WTC11 (cell line): ENCODE data around the gene ST13. TPM values are rescaled to one million over a fixed set of nuclear protein-coding genes. Genes with fewer than 3 reads are reported as not detected.

Experiments
- ATAC-seq: fragments of 200-7000 bp; cut with Tn5 transposase; 2 replicates; pipeline ENCODE4 v1.10.0; 2021; ENCODE audit warnings: mild to moderate bottlenecking, moderate library complexity
- CTCF ChIA-PET: fragments of 300-600 bp; sonication (Branson Sonifier 250); formaldehyde crosslinking; loops from one replicate; lab custom pipeline; 2021; ENCODE audit warnings: antibody characterized with exemption; lab: Charles Lee
- POLR2A ChIA-PET: fragments of 350-600 bp; sonication (Branson Sonifier 250); formaldehyde crosslinking; loops from one replicate; lab custom pipeline; 2021; ENCODE audit warnings: antibody characterized with exemption; lab: Charles Lee
- DNase-seq: peaks from one replicate; pipeline ENCODE4 v3.0.0; 2021; ENCODE audit warnings: low spot score
- H3K27ac Mint-ChIP-seq: 2 replicates; pipeline ENCODE4 v1.8.0; 2021; ENCODE audit warnings: mixed read lengths
- H3K27me3 Mint-ChIP-seq: 2 replicates; pipeline ENCODE4 v1.8.0; 2021; ENCODE audit warnings: low read depth, mild to moderate bottlenecking, moderate library complexity, mixed read lengths
- H3K36me3 Mint-ChIP-seq: 2 replicates; pipeline ENCODE4 v1.8.0; 2021; ENCODE audit warnings: mixed read lengths
- H3K4me1 Mint-ChIP-seq: 2 replicates; pipeline ENCODE4 v1.8.0; 2022; ENCODE audit warnings: mixed read lengths
- H3K4me3 Mint-ChIP-seq: 2 replicates; pipeline ENCODE4 v1.8.0; 2021; ENCODE audit warnings: mild to moderate bottlenecking, moderate library complexity, mixed read lengths
- H3K9me3 Mint-ChIP-seq: 2 replicates; pipeline ENCODE4 v1.8.0; 2021; ENCODE audit warnings: mixed read lengths
- ATF2 ChIP-seq: sonication (generic); formaldehyde crosslinking; IDR thresholded peaks from 2 replicates; pipeline ENCODE4 v1.8.1; 2022; ENCODE audit warnings: low read depth, missing genetic modification reagents, borderline replicate concordance
- CBFB ChIP-seq: sonication (generic); formaldehyde crosslinking; IDR thresholded peaks from 2 replicates; pipeline ENCODE4 v1.8.1; 2022; ENCODE audit warnings: mild to moderate bottlenecking, low read depth, missing genetic modification reagents
- CDX4 ChIP-seq: fragments of 250-450 bp; sonication (Bioruptor Pico); IDR thresholded peaks from 2 replicates; pipeline ENCODE4 v1.9.0; 2021; ENCODE audit warnings: moderate library complexity, mild to moderate bottlenecking, inconsistent platforms, borderline replicate concordance
- E2F4 ChIP-seq: sonication (generic); formaldehyde crosslinking; IDR thresholded peaks from 2 replicates; pipeline ENCODE4 v1.8.1; 2022; ENCODE audit warnings: low read depth, mild to moderate bottlenecking, moderate library complexity, missing genetic modification reagents, borderline replicate concordance
- FOXP1 ChIP-seq: sonication (generic); formaldehyde crosslinking; IDR thresholded peaks from 2 replicates; pipeline ENCODE4 v1.8.0; 2022; ENCODE audit warnings: missing genetic modification reagents, mild to moderate bottlenecking, moderate library complexity, borderline replicate concordance
- IRF1 ChIP-seq: sonication (generic); formaldehyde crosslinking; IDR thresholded peaks from 2 replicates; pipeline ENCODE4 v1.8.0; 2023; ENCODE audit warnings: missing genetic modification reagents
- NR1H2 ChIP-seq: sonication (generic); formaldehyde crosslinking; IDR thresholded peaks from 2 replicates; pipeline ENCODE4 v1.9.0; 2021; ENCODE audit warnings: mild to moderate bottlenecking, moderate library complexity, missing genetic modification reagents
- OVOL2 ChIP-seq: fragments of 250-450 bp; sonication (Bioruptor Pico); IDR thresholded peaks from 2 replicates; pipeline ENCODE4 v1.9.0; 2021; ENCODE audit warnings: mild to moderate bottlenecking, borderline replicate concordance
- SMAD4 ChIP-seq: sonication (generic); formaldehyde crosslinking; IDR thresholded peaks from 2 replicates; pipeline ENCODE4 v1.8.0; 2022; ENCODE audit warnings: mild to moderate bottlenecking, missing genetic modification reagents
- SOX15 ChIP-seq: fragments of 250-450 bp; sonication (Bioruptor Pico); IDR thresholded peaks from 2 replicates; pipeline ENCODE4 v1.9.0; 2021; ENCODE audit warnings: mild to moderate bottlenecking
- ZNF219 ChIP-seq: sonication (generic); formaldehyde crosslinking; IDR thresholded peaks from 2 replicates; pipeline ENCODE4 v1.8.0; 2023; ENCODE audit warnings: missing genetic modification reagents, mild to moderate bottlenecking, borderline replicate concordance
- ZNF263 ChIP-seq: sonication (generic); formaldehyde crosslinking; IDR thresholded peaks from 2 replicates; pipeline ENCODE4 v1.8.1; 2022; ENCODE audit warnings: low read depth, mild to moderate bottlenecking, moderate library complexity, missing genetic modification reagents
- ZSCAN18 ChIP-seq: fragments of 250-450 bp; sonication (Bioruptor Pico); IDR thresholded peaks from 2 replicates; pipeline ENCODE4 v2.1.2; 2022; ENCODE audit warnings: mild to moderate bottlenecking, moderate library complexity
- total RNA-seq: library from RNA; stranded (reverse); gene quantifications from 3 replicates; pipeline ENCODE4 v1.2.3, GENCODE V29; 2021
- TF ChIP-seq, protein P1 (sequence below): fragments of 250-450 bp; sonication (Bioruptor Pico); conservative IDR thresholded peaks from 2 replicates; pipeline ENCODE4 v1.9.0; 2021; ENCODE audit warnings: mild to moderate bottlenecking
- TF ChIP-seq, protein P2 (sequence below): sonication (generic); formaldehyde crosslinking; IDR thresholded peaks from 2 replicates; pipeline ENCODE4 v1.8.0; 2022; ENCODE audit warnings: missing genetic modification reagents
- TF ChIP-seq, protein P3 (sequence below): sonication (generic); formaldehyde crosslinking; IDR thresholded peaks from 2 replicates; pipeline ENCODE4 v1.8.0; 2022; ENCODE audit warnings: mild to moderate bottlenecking, missing genetic modification reagents

Gene ST13
- total RNA-seq, 1 experiment from 2014 or later = 289 TPM

DNA sequence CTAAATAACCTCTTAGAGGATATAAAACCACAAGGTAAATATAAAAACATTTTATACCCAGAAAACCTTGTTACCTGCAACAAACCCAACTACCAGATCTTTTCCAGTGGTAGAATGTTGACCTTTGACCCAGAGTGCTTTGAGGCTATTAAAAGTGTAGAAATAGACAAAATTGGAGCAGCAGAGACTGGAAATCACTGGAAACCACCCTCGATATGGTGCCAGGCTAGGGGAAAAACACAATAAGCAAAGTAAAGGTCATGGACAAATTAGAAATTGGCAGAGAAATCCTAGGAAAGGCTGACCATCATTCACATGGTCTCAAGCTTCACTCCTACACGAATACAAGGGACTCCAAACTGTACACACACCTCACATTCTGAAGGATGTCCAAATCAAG lies 64.0 kb downstream of the ST13 start (continued):
- TF ChIP-seq FOXP1 (CRISPR knock-in tag) = no peak
- TF ChIP-seq SOX15 (CRISPR knock-in tag) = no peak
- TF ChIP-seq, protein P1, sequence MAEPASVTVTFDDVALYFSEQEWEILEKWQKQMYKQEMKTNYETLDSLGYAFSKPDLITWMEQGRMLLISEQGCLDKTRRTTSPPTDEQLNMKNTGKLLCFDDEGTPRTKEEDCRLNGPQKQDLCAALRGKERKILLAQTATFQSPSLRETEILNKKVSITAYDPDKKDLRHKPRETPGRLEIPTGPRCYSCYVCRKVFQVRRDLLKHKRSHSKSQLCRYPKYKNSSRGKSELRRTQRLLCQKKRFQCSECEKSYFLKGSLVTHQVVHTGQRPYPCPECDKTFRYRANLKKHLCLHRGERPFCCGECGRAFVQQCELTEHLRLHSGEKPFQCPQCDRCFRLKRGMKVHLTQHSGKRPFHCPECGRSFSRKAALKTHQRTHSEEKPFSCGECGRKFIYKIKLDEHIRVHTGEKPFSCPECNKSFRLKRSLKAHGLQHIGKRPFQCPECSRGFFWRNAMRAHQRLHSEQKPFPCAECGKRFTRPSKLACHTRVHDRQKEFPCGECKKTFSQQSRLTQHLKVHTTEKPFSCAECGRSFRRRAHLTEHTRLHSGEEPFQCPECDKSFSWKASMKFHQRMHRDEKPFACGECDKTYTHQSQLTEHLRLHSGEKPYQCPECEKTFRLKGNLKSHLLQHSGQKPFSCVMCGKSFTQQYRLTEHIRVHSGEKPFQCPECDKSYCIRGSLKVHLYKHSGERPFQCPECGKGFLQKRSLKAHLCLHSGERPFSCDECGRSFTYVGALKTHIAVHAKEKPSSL = no peak
- TF ChIP-seq ZSCAN18 (CRISPR knock-in tag) = no peak
- TF ChIP-seq ZNF219 (CRISPR knock-in tag) = no peak
- no peak for TF ChIP-seq CBFB (CRISPR knock-in tag)
- TF ChIP-seq, protein P2, sequence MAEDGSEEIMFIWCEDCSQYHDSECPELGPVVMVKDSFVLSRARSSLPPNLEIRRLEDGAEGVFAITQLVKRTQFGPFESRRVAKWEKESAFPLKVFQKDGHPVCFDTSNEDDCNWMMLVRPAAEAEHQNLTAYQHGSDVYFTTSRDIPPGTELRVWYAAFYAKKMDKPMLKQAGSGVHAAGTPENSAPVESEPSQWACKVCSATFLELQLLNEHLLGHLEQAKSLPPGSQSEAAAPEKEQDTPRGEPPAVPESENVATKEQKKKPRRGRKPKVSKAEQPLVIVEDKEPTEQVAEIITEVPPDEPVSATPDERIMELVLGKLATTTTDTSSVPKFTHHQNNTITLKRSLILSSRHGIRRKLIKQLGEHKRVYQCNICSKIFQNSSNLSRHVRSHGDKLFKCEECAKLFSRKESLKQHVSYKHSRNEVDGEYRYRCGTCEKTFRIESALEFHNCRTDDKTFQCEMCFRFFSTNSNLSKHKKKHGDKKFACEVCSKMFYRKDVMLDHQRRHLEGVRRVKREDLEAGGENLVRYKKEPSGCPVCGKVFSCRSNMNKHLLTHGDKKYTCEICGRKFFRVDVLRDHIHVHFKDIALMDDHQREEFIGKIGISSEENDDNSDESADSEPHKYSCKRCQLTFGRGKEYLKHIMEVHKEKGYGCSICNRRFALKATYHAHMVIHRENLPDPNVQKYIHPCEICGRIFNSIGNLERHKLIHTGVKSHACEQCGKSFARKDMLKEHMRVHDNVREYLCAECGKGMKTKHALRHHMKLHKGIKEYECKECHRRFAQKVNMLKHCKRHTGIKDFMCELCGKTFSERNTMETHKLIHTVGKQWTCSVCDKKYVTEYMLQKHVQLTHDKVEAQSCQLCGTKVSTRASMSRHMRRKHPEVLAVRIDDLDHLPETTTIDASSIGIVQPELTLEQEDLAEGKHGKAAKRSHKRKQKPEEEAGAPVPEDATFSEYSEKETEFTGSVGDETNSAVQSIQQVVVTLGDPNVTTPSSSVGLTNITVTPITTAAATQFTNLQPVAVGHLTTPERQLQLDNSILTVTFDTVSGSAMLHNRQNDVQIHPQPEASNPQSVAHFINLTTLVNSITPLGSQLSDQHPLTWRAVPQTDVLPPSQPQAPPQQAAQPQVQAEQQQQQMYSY (CRISPR knock-in tag) = no peak
- TF ChIP-seq E2F4 (CRISPR knock-in tag) = no peak
- TF ChIP-seq SMAD4 (CRISPR knock-in tag) = no peak
- TF ChIP-seq, protein P3, sequence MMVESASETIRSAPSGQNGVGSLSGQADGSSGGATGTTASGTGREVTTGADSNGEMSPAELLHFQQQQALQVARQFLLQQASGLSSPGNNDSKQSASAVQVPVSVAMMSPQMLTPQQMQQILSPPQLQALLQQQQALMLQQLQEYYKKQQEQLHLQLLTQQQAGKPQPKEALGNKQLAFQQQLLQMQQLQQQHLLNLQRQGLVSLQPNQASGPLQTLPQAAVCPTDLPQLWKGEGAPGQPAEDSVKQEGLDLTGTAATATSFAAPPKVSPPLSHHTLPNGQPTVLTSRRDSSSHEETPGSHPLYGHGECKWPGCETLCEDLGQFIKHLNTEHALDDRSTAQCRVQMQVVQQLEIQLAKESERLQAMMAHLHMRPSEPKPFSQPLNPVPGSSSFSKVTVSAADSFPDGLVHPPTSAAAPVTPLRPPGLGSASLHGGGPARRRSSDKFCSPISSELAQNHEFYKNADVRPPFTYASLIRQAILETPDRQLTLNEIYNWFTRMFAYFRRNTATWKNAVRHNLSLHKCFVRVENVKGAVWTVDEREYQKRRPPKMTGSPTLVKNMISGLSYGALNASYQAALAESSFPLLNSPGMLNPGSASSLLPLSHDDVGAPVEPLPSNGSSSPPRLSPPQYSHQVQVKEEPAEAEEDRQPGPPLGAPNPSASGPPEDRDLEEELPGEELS (CRISPR knock-in tag) = no peak
- TF ChIP-seq OVOL2 (CRISPR knock-in tag) = no peak

- H3K27me3 Mint-ChIP-seq = no peaks in the 10 kb centered on the region
These were observed 65.2 kb downstream of the ST13 start for GRCh38 chr22:40791241-40791640.

More at GRCh38 chr22:40791241-40791640, 65.2 kb downstream of the ST13 start:
- no peak for ATAC-seq
- CTCF ChIA-PET = no interaction called here
- no peak overlapping the region for H3K4me3 Mint-ChIP-seq
- peaks cover 11% of the 10 kb centered on the region for H3K4me1 Mint-ChIP-seq
- DNase-seq = no peak
- POLR2A ChIA-PET = no interaction called here
- no peak overlapping the region for H3K27ac Mint-ChIP-seq
- no peak for TF ChIP-seq ATF2 (CRISPR knock-in tag)
- no peak for TF ChIP-seq IRF1 (CRISPR knock-in tag)
- no peak for TF ChIP-seq CDX4 (CRISPR knock-in tag)
- no peak for TF ChIP-seq NR1H2 (CRISPR knock-in tag)
- no peak for TF ChIP-seq ZNF263 (CRISPR knock-in tag)
- H3K9me3 Mint-ChIP-seq = no peaks in the 10 kb centered on the region
- H3K36me3 Mint-ChIP-seq = peaks cover 30% of the 10 kb centered on the region
